T47D (cell line): ENCODE measurements around the gene GSE1.

Experiments
- DNase-seq, 2 experiments: peaks; one replicate each; pipeline versions ENCODE4 v3.0.0 to v3.0.0-alpha.2; 2011 to 2012; ENCODE audit warnings: low read depth in 1 of 2, low spot score in 1 of 2
- JUND ChIP-seq: IDR thresholded peaks from 2 replicates; pipeline ENCODE4 v1.6.1; 2012; ENCODE audit warnings: low read depth
- in situ Hi-C: cut with HindIII; loops from 2 replicates; pipeline ENCODE4 v1.10.0; 2016; ENCODE audit warnings: low sequenced_read_pairs, low pct_unique_long_range_greater_than_20kb

Gene GSE1

GRCh38 chr16:85719605-85720301 is 106.6 kb downstream of the GSE1 start:
- TF ChIP-seq JUND, result no peak
- DNase-seq, result no peak
- in situ Hi-C loops, result no loop called here

GRCh38 chr16:85720302-85720637 is 107.1 kb downstream of the GSE1 start:
- DNase-seq, result peak; percentile 98 to 100
- no peak for TF ChIP-seq JUND
- in situ Hi-C loops, result no loop called here

GRCh38 chr16:85722128-85722893 is 109.2 kb downstream of the GSE1 start:
- in situ Hi-C loops, result no loop called here
- TF ChIP-seq JUND, result no peak
- DNase-seq, result no peak

- TF ChIP-seq JUND, result no peak
- no peak for DNase-seq
- in situ Hi-C loops, result no loop called here
Observed at GRCh38 chr16:85724126-85724879, 111.2 kb downstream of the GSE1 start.

GRCh38 chr16:85724936-85725335 is 111.8 kb downstream of the GSE1 start:
- no peak for DNase-seq
- in situ Hi-C loops, result no loop called here
- no peak for TF ChIP-seq JUND
